K562 (cell line): ENCODE data around the gene MPI. TPM values are rescaled to one million over a fixed set of nuclear protein-coding genes. Genes with fewer than 3 reads are reported as not detected.

Source experiments
- BRD9 ChIP-seq: fragments of 450-650 bp; IDR thresholded peaks from 2 replicates; pipeline ENCODE4 v1.6.1; 2018; ENCODE audit warnings: low read depth; ENCODE audit not compliant: partially characterized antibody
- BRF2 ChIP-seq: IDR thresholded peaks from 3 replicates; pipeline ENCODE4 v1.6.1; 2011; ENCODE audit warnings: borderline replicate concordance, mild to moderate bottlenecking; ENCODE audit not compliant: insufficient read length, insufficient read depth
- C11orf30 ChIP-seq: fragments of 450-650 bp; IDR thresholded peaks from 2 replicates; pipeline ENCODE4 v1.6.1; 2016; ENCODE audit warnings: low read depth, mild to moderate bottlenecking
- HCFC1 ChIP-seq: IDR thresholded peaks from 2 replicates; pipeline ENCODE4 v1.6.1; 2012; ENCODE audit warnings: low read depth, low read length, improper control_type of control experiment
- HDAC2 ChIP-seq: fragments of 450-650 bp; IDR thresholded peaks from 2 replicates; pipeline ENCODE4 v1.6.1; 2016; ENCODE audit warnings: mild to moderate bottlenecking
- MCM7 ChIP-seq, 2 experiments: fragments of 450-650 bp; IDR thresholded peaks; 2 replicates each; pipeline ENCODE4 v1.6.1; 2016 to 2018
- NR0B1 ChIP-seq: fragments of 450-650 bp; IDR thresholded peaks from one replicate; pipeline ENCODE4 v1.6.1; 2018; ENCODE audit warnings: mild to moderate bottlenecking, moderate library complexity; ENCODE audit not compliant: partially characterized antibody
- NR2F6 ChIP-seq: fragments of 450-650 bp; formaldehyde crosslinking; IDR thresholded peaks from 2 replicates; pipeline ENCODE4 v1.4.0; 2020; ENCODE audit warnings: mild to moderate bottlenecking
- PPARD ChIP-seq: fragments of 250-450 bp; sonication (Bioruptor Pico); IDR thresholded peaks from 2 replicates; pipeline ENCODE4 v1.8.0; 2022; ENCODE audit warnings: inconsistent platforms, mild to moderate bottlenecking, moderate library complexity
- PRMT5 ChIP-seq: sonication (generic); formaldehyde crosslinking; IDR thresholded peaks from 2 replicates; pipeline ENCODE4 v1.5.0; 2020; ENCODE audit warnings: missing genetic modification reagents
- PTRF ChIP-seq: fragments of 450-650 bp; IDR thresholded peaks from 2 replicates; pipeline ENCODE4 v1.6.1; 2016; ENCODE audit warnings: mild to moderate bottlenecking, missing genetic modification characterization, missing compliant biosample characterization
- RAD21 ChIP-seq, 2 experiments: fragments of 250-450 bp in 1 of 2; fragments of 450-650 bp in 1 of 2; sonication (Bioruptor Pico) in 1 of 2; formaldehyde crosslinking in 1 of 2; IDR thresholded peaks in 1 of 2; conservative IDR thresholded peaks in 1 of 2; 2 replicates each; pipeline versions ENCODE4 v1.4.0 to v1.8.0; 2020 to 2022; ENCODE audit warnings: mild to moderate bottlenecking in 2 of 2, moderate library complexity in 1 of 2
- REST ChIP-seq, 2 experiments: fragments of 450-650 bp; formaldehyde crosslinking in 1 of 2; IDR thresholded peaks; 2 replicates each; pipeline versions ENCODE4 v1.4.0 to v1.6.1; 2014 to 2020; ENCODE audit warnings: mild to moderate bottlenecking in 2 of 2, borderline replicate concordance in 1 of 2, low read depth in 1 of 2
- ZNF766 ChIP-seq: fragments of 200-800 bp; sonication (Bioruptor generic); conservative IDR thresholded peaks from 2 replicates; pipeline ENCODE4 v1.6.1; 2016; ENCODE audit warnings: missing genetic modification characterization, missing compliant biosample characterization
- polyA plus RNA-seq, 8 experiments: library from polyadenylated mRNA; depleted of rRNA in 4 of 8; stranded (reverse) in 5 of 8; unstranded in 3 of 8; fragments of >200 nt; fragmentation: Nextera tagmentation in 2 of 8; fragmentation: Illumina TruSeq in 1 of 8; extraction: Ambion mirVana in 2 of 8; extraction: Trizol in 1 of 8; gene quantifications; 2 replicates each; pipeline versions ENCODE4 v1.2.1 to v1.2.3, GENCODE V29; 2011 to 2014; ENCODE audit warnings: inconsistent platforms in 1 of 8, missing spikeins in 1 of 8
- total RNA-seq, 7 experiments: library from RNA; depleted of rRNA in 6 of 7; stranded (reverse); fragments of >200 nt in 6 of 7; fragmentation: Illumina TruSeq in 2 of 7; extraction: Trizol in 2 of 7; gene quantifications; 2 replicates each; pipeline versions ENCODE4 v1.2.1 to v1.2.3, GENCODE V29; 2011 to 2021; ENCODE audit warnings: low replicate concordance in 1 of 7

The MPI gene
- total and polyA plus RNA-seq, 9 of the 15 experiments (the other 6 are each of a cell fraction or from before 2014, with no cell fraction given): 30.7 to 105 (median 40.5) TPM

- TF ChIP-seq REST (IDR thresholded peaks at IDR 0.05; ENCODE audit: borderline replicate concordance): peak; percentile 70
- peak; percentile 23; the same call in 1 of the 2 replicates for TF ChIP-seq REST (CRISPR knock-in tag; IDR thresholded peaks at IDR 0.05; ENCODE audit: low read depth)
- no peak for TF ChIP-seq NR0B1
- no peak for TF ChIP-seq ZNF766 (CRISPR knock-in tag)
- TF ChIP-seq NR2F6 (CRISPR knock-in tag): no peak
- TF ChIP-seq HDAC2: peak; percentile 46; the same call in 1 of the 2 replicates
- no peak for TF ChIP-seq RAD21 (CRISPR knock-in tag; conservative IDR thresholded peaks at IDR 0.05 in 1 of 2, IDR thresholded peaks at IDR 0.05 in 1 of 2)
- no peak for TF ChIP-seq PTRF (tag)
- TF ChIP-seq HCFC1: peak; percentile 74
- no peak for TF ChIP-seq BRD9
- TF ChIP-seq PPARD (CRISPR knock-in tag): no peak
- TF ChIP-seq BRF2: no peak
- TF ChIP-seq PRMT5 (CRISPR knock-in tag): peak; percentile 81; the same call in 1 of the 2 replicates
- TF ChIP-seq MCM7 (IDR thresholded peaks at IDR 0.05): no peak
- TF ChIP-seq C11orf30: peak; percentile 75
These were observed 47.9 kb downstream of the MPI start, which contains the start of gene COX5A (continued) for GRCh38 chr15:74937590-74938371.
